Parathyroid adenoma (tissue), 2 donors: Measurements from ENCODE around the gene COQ8B.

Experiments
- H2AFZ ChIP-seq: fragments of 300-600 bp; sonication (generic); one replicate; pipeline ENCODE4 v1.7.0; 2017; ENCODE audit warnings: antibody characterized with exemption, mild to moderate bottlenecking
- H3K27ac ChIP-seq: fragments of 300-600 bp; sonication (generic); one replicate; pipeline ENCODE4 v1.7.0; 2017
- H3K27me3 ChIP-seq: fragments of 300-600 bp; sonication (generic); one replicate; pipeline ENCODE4 v1.7.0; 2017; ENCODE audit warnings: low read length; ENCODE audit not compliant: control insufficient read depth, insufficient read depth
- H3K36me3 ChIP-seq: fragments of 300-600 bp; sonication (generic); one replicate; pipeline ENCODE4 v1.7.0; 2017; ENCODE audit warnings: low read length; ENCODE audit not compliant: control insufficient read depth, insufficient read depth
- H3K4me1 ChIP-seq: fragments of 300-600 bp; sonication (generic); one replicate; pipeline ENCODE4 v1.7.0; 2017; ENCODE audit warnings: control low read depth
- H3K4me2 ChIP-seq: fragments of 300-600 bp; sonication (generic); one replicate; pipeline ENCODE4 v1.7.0; 2017; ENCODE audit warnings: low read length
- H3K4me3 ChIP-seq: fragments of 300-600 bp; sonication (generic); one replicate; pipeline ENCODE4 v1.7.0; 2017; ENCODE audit warnings: low read depth, low read length
- H3K79me2 ChIP-seq: fragments of 300-600 bp; sonication (generic); one replicate; pipeline ENCODE4 v1.7.0; 2017; ENCODE audit warnings: control low read depth
- H3K9ac ChIP-seq: fragments of 300-600 bp; sonication (generic); one replicate; pipeline ENCODE4 v1.7.0; 2017; ENCODE audit warnings: mild to moderate bottlenecking
- H3K9me3 ChIP-seq: fragments of 300-600 bp; sonication (generic); one replicate; pipeline ENCODE4 v1.7.0; 2017; ENCODE audit warnings: low read length; ENCODE audit not compliant: control insufficient read depth
- TF ChIP-seq, protein P1 (sequence below): fragments of 300-600 bp; sonication (generic); IDR thresholded peaks from one replicate; pipeline ENCODE4 v1.7.0; 2017; ENCODE audit warnings: antibody characterized with exemption, mild to moderate bottlenecking
- donor health status: primary hyperparathyroidism.

Gene COQ8B

DNA sequence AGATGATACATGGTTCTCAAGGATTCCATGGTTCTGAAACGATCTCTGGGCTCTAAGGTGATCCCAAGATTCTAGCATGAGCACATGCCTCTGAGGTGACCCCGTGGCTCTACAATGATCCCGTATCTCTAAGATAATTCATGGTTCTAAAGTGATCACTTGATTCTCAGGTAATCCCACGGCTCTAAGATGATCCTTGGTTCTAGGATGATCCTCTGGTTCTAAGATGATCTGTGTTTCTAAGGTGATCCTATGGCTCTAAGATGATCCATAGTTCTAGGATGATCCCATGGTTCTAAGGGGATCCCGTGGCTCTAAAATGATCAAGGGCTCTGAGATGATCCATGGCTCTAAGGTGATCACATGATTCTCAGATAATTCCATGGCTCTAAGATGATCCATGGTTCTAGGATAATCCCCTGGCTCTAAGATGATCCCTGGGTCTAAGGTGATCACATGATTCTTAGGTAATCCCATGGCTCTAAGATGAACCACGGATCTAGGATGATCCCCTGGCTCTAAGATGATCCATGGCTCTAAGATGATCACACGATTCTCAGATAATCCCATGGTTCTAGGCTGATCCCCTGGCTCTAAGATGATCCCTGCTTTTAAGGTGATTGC lies 47.6 kb downstream of the COQ8B start:
- Histone ChIP-seq H3K4me2 (no peak overlapping the region), H3K27ac (no peak overlapping the region), H3K4me1 (peaks cover 5% of the 10 kb centered on the region), H3K27me3 (no peaks in the 10 kb centered on the region), H3K4me3 (no peak overlapping the region), H3K9me3 (no peaks in the 10 kb centered on the region), H3K79me2 (no peaks in the 10 kb centered on the region), H3K36me3 (no peaks in the 10 kb centered on the region), H2AFZ (no peak overlapping the region), H3K9ac (no peak overlapping the region)
- TF ChIP-seq, protein P1, sequence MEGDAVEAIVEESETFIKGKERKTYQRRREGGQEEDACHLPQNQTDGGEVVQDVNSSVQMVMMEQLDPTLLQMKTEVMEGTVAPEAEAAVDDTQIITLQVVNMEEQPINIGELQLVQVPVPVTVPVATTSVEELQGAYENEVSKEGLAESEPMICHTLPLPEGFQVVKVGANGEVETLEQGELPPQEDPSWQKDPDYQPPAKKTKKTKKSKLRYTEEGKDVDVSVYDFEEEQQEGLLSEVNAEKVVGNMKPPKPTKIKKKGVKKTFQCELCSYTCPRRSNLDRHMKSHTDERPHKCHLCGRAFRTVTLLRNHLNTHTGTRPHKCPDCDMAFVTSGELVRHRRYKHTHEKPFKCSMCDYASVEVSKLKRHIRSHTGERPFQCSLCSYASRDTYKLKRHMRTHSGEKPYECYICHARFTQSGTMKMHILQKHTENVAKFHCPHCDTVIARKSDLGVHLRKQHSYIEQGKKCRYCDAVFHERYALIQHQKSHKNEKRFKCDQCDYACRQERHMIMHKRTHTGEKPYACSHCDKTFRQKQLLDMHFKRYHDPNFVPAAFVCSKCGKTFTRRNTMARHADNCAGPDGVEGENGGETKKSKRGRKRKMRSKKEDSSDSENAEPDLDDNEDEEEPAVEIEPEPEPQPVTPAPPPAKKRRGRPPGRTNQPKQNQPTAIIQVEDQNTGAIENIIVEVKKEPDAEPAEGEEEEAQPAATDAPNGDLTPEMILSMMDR = no peak

DNA sequence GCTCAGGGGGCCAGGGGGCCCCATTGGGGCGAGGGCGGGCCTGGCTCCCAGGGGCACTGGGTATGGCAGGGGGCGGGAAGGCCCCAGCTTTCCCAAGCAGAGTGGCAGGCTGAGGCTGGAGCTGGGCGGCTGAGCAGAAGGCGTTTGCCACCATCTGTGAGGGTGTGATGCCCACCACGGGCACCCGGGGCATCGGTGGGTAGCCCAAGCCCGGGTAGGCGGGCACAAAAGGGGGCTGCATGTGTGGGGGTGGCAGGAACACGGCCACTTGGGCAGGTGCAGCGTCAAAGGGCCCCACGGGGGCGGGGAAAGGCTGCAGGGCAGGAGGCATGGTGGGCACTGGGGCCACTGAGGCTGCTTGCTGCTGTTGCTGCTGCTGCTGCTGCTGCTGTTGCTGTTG lies 49.1 kb downstream of the COQ8B start:
- H2AFZ ChIP-seq = no peak overlapping the region
- no peaks in the 10 kb centered on the region for H3K79me2 ChIP-seq
- no peaks in the 10 kb centered on the region for H3K27me3 ChIP-seq
- H3K27ac ChIP-seq = no peak overlapping the region
- H3K4me2 ChIP-seq = no peak overlapping the region
- TF ChIP-seq, protein P1 = no peak
- H3K4me3 ChIP-seq = no peak overlapping the region
- H3K9me3 ChIP-seq = no peaks in the 10 kb centered on the region
- no peaks in the 10 kb centered on the region for H3K36me3 ChIP-seq
- no peak overlapping the region for H3K9ac ChIP-seq
- H3K4me1 ChIP-seq = peaks cover 5% of the 10 kb centered on the region

DNA sequence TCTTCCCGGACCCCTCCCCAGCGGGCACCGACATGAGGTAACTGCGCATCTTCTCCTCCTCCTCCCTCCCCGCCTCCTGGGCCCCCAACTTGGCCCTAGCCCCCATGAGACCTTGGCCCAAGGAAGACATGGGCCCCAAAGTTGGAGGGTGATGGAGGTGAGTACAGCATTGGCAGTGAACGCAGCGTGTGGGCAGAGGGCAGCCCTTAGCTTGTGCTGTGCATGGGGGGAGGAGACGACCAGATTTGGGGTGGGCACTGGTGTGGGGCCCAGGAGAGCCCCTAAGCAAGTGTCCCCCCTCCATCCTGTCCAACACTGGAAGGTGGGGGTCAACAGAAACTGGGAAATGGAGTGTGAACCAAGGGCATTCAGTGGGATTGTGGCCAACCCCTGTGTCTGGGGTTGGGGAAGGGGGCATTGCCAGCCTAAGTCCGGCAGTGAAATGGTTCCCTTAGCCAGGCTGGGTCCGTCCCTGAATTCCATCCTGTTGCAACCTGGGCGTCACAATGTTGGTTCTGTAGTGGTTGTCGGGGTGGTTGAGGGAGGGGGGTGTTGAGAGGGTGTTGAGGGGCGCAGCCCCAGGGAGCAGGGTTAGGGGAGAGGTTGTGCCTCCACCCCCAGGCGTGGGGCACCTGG lies 49.8 kb downstream of the COQ8B start:
- no peak overlapping the region for H2AFZ ChIP-seq
- H3K9me3 ChIP-seq = no peaks in the 10 kb centered on the region
- no peak overlapping the region for H3K4me3 ChIP-seq
- H3K4me2 ChIP-seq = no peak overlapping the region
- no peaks in the 10 kb centered on the region for H3K36me3 ChIP-seq
- H3K27ac ChIP-seq = no peak overlapping the region
- TF ChIP-seq, protein P1 = no peak
- no peaks in the 10 kb centered on the region for H3K27me3 ChIP-seq
- peaks cover 5% of the 10 kb centered on the region for H3K4me1 ChIP-seq
- H3K9ac ChIP-seq = no peak overlapping the region
- H3K79me2 ChIP-seq = no peaks in the 10 kb centered on the region

DNA sequence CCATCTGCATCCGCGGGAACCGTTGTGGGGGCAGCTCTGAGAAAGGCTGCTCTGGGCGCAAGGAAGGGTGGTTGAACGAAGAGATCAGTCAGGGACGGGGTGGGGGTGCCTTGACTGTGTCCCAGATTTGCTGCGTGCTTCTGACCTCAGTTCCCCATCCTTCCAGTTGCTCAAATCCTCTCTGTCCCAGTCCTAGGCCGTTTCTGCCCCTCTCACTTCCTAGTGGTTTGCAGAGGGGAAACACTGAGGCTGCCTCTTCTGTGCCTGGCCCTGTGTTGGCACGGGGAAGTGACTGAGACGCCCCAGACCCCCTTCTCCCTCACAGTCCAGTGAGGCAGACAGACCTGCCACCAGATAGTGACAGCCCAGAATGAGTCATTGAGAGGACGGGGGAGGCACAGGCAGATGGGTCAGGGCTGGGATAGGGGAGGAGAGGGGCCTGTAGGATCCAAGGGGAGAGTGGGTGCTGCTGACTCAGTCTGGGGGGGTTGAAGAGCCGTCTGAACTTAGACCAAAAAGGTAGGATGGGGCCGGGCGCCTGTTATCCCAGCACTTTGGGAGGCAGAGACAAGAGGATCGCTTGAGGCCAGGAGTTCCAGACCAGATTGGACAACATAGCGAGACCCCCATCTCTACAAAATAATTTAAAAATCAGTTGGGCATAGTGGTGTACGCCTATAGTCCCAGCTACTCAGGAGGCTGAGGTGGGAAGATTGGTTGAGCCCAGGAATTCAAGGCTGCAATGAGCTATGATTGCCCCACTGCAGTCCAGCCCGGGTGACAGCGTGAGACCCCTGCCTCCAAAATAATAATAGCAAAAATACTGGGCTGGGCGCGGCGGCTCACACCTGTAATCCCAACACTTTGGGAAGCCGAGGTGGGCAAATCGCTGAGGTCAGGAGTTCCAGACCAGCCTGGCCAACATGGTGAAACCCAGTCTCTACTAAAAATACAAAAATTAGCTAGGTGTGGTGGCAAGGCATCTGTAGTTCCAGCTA lies 52.7 kb downstream of the COQ8B start:
- H3K4me2 ChIP-seq = peak overlapping the region; percentile 93
- peak overlapping the region; percentile 60 for H2AFZ ChIP-seq
- H3K36me3 ChIP-seq = no peaks in the 10 kb centered on the region
- no peak overlapping the region for H3K9ac ChIP-seq
- H3K9me3 ChIP-seq = no peaks in the 10 kb centered on the region
- H3K4me3 ChIP-seq = peak overlapping the region; percentile 79
- TF ChIP-seq, protein P1 = no peak
- no peaks in the 10 kb centered on the region for H3K27me3 ChIP-seq
- no peaks in the 10 kb centered on the region for H3K79me2 ChIP-seq
- H3K27ac ChIP-seq = peak overlapping the region; percentile 48
- peaks cover 5% of the 10 kb centered on the region for H3K4me1 ChIP-seq
